Uterus (tissue), 4 donors: ENCODE data around the gene ZSCAN21. TPM values are rescaled to one million over a fixed set of nuclear protein-coding genes. Genes with fewer than 3 reads are reported as not detected.

Experiments used
- DNase-seq, 2 donors: peaks; one replicate each; pipeline ENCODE4 v3.0.0-alpha.2; 2019 to 2020
- H3K27ac ChIP-seq, 2 donors: fragments of 200-600 bp; sonication (generic); 1 replicate in 1 of 2; 2 replicates in 1 of 2; pipeline ENCODE4 v1.5.1; 2016 to 2018
- H3K27me3 ChIP-seq, 2 donors: fragments of 200-600 bp; sonication (generic); one replicate each; pipeline ENCODE4 v1.5.1; 2018 to 2019; ENCODE audit warnings: control low read depth in 1 of 2
- H3K36me3 ChIP-seq, 2 donors: fragments of 200-600 bp; sonication (generic); one replicate each; pipeline ENCODE4 v1.5.1; 2019; ENCODE audit warnings: control low read depth in 1 of 2
- H3K4me1 ChIP-seq, 2 donors: fragments of 200-600 bp; sonication (generic); one replicate each; pipeline ENCODE4 v1.5.1; 2018 to 2019; ENCODE audit warnings: control low read depth in 1 of 2
- H3K4me3 ChIP-seq, 2 donors: fragments of 200-600 bp; sonication (generic); 1 replicate in 1 of 2; 2 replicates in 1 of 2; pipeline ENCODE4 v1.5.1; 2018 to 2019; ENCODE audit warnings: mild to moderate bottlenecking in 1 of 2
- H3K9me3 ChIP-seq, 2 donors: fragments of 200-600 bp; sonication (generic); one replicate each; pipeline ENCODE4 v1.5.1; 2019; ENCODE audit warnings: control low read depth in 1 of 2
- POLR2A ChIP-seq, 2 donors: fragments of 450-650 bp; IDR thresholded peaks; one replicate each; pipeline ENCODE4 v1.6.1; 2016; ENCODE audit warnings: antibody characterized with exemption in 2 of 2, mild to moderate bottlenecking in 1 of 2, moderate library complexity in 1 of 2
- intact Hi-C: fragments of 100-400 bp; cut with DNase I; formaldehyde crosslinking; loops from one replicate; pipeline ENCODE4 v1.15.1; 2023; ENCODE audit warnings: low total_unique reads
- microRNA counts, 2 donors: library from miRNA; unstranded; fragments of <30 nt; microRNA quantifications; one replicate each; lab custom pipeline; 2016 to 2017
- microRNA-seq: library from miRNA; unstranded; fragments of <30 nt; microRNA quantifications from one replicate; pipeline ENCODE4, GENCODE V29; 2016; ENCODE audit warnings: borderline microRNAs expressed, borderline replicate concordance
- small RNA-seq: library from RNA; depleted of rRNA; stranded (forward); fragments of <200 nt; gene quantifications from one replicate; pipeline ENCODE3, GENCODE V24; 2016
- total RNA-seq, 4 donors: library from RNA; depleted of rRNA in 3 of 4; stranded (reverse); fragments of >200 nt in 3 of 4; gene quantifications; one replicate each; pipeline versions ENCODE4 v1.1.0 to v1.2.4, GENCODE V29; 2014 to 2023
- TF ChIP-seq, protein P1 (sequence below), 4 experiments: fragments of 200-600 bp in 2 of 4; fragments of 450-650 bp in 2 of 4; sonication (generic) in 2 of 4; IDR thresholded peaks; one replicate each; pipeline ENCODE4 v1.5.1; 2016 to 2019; ENCODE audit warnings: antibody characterized with exemption in 4 of 4, mild to moderate bottlenecking in 2 of 4, moderate library complexity in 1 of 4
- donor health status: DM: yes; HTN: yes; CAD: no.

ZSCAN21 gene
- total RNA-seq, 4 donors from 2014 or later = 5.0 to 28.9 (median 17.0) TPM

DNA sequence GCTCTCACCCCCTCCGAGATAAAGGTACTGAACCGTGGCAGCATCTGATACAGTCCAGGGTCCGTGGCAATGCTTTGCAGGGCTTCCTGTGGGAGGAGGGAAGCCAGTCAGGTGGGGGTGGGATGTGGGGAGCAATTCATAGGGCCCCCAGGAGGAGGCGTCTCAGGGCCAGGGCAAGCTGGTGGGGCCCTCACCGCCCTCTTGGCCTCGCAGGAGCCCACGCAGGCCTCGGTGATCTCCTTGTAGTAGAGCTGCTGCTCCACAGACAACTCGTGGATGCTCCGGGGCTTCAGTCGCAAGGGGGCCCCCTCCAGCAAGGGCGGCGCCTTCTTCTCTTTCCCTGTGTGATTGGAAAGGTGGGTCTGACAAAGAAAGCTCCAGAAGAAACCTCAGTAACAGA lies 62.3 kb downstream of the ZSCAN21 start:
- Histone ChIP-seq H3K4me1 (no peaks in the 10 kb centered on the region), H3K27me3 (no peaks in the 10 kb centered on the region), H3K27ac (no peak overlapping the region), H3K9me3 (no peaks in the 10 kb centered on the region), H3K36me3 (no peaks in the 10 kb centered on the region), H3K4me3 (no peak overlapping the region)
- no peak for DNase-seq
- intact Hi-C loops = no loop called here
- no peak for TF ChIP-seq POLR2A (IDR thresholded peaks at IDR 0.05)
- TF ChIP-seq, protein P1, sequence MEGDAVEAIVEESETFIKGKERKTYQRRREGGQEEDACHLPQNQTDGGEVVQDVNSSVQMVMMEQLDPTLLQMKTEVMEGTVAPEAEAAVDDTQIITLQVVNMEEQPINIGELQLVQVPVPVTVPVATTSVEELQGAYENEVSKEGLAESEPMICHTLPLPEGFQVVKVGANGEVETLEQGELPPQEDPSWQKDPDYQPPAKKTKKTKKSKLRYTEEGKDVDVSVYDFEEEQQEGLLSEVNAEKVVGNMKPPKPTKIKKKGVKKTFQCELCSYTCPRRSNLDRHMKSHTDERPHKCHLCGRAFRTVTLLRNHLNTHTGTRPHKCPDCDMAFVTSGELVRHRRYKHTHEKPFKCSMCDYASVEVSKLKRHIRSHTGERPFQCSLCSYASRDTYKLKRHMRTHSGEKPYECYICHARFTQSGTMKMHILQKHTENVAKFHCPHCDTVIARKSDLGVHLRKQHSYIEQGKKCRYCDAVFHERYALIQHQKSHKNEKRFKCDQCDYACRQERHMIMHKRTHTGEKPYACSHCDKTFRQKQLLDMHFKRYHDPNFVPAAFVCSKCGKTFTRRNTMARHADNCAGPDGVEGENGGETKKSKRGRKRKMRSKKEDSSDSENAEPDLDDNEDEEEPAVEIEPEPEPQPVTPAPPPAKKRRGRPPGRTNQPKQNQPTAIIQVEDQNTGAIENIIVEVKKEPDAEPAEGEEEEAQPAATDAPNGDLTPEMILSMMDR (IDR thresholded peaks at IDR 0.05) = no peak

MicroRNAs within 50 kb of the gene (microRNA counts, 767-probe panel; counts per million panel counts)
- microRNA hsa-miR-106b-5p (lab: Ali Mortazavi, UCI) = 4,873 to 5,524 counts per million in 2 donors
- microRNA hsa-miR-25-3p (lab: Ali Mortazavi, UCI) = 6,719 to 8,131 counts per million in 2 donors
- microRNA hsa-miR-93-5p (lab: Ali Mortazavi, UCI) = 5,809 to 7,005 counts per million in 2 donors

Small RNA genes within 50 kb of the gene (microRNA-seq; reads per million reads assigned to microRNA genes)
- gene MIR106B (727 reads per million, percentile 78 among the genes with 10 or more reads in this experiment), gene MIR25 (439 reads per million, percentile 73 among the genes with 10 or more reads in this experiment), gene MIR93 (1,466 reads per million, percentile 83 among the genes with 10 or more reads in this experiment)

Small RNA genes within 50 kb of the gene (small RNA-seq; reads per million reads assigned to genes)
- gene MIR106B (7.0 reads per million, percentile 88 among the genes with 10 or more reads in this experiment), gene MIR25 (213 reads per million, percentile 95 among the genes with 10 or more reads in this experiment), gene MIR93 (12.2 reads per million, percentile 90 among the genes with 10 or more reads in this experiment)

Other genes starting within 250 kb of the ZSCAN21 start
- under 1 TPM in 1 of 4 donors, not detected in 3; 0.28 TPM for gene CYP3A43, start 221.8 kb upstream of the ZSCAN21 start, total RNA-seq
- not detected for gene OR2AE1, start 172.7 kb upstream of the ZSCAN21 start, total RNA-seq
- gene TRIM4, start 130.2 kb upstream of the ZSCAN21 start, total RNA-seq = 10 to 100 TPM; 22.6 to 51.7 (median 44.3) TPM
- under 1 TPM in 1 of 4 donors, not detected in 3; 0.79 TPM for gene GJC3, start 120.2 kb upstream of the ZSCAN21 start, total RNA-seq
- not detected for gene AZGP1, start 73.7 kb upstream of the ZSCAN21 start, total RNA-seq
- gene ZKSCAN1, start 34.2 kb upstream of the ZSCAN21 start, total RNA-seq = 10 to 100 TPM; 20.9 to 96.7 (median 53.6) TPM
- 10 to 100 TPM; 10.9 to 69.4 (median 50.3) TPM for gene ZNF3, start 31.9 kb downstream of the ZSCAN21 start, total RNA-seq
- 100 to 1,000 TPM in 1 of 4 donors, 10 to 100 TPM in 3; 31.8 to 110 (median 53.1) TPM for gene COPS6, start 39.2 kb downstream of the ZSCAN21 start, total RNA-seq
- gene MCM7, start 51.6 kb downstream of the ZSCAN21 start, total RNA-seq = 10 to 100 TPM; 18.7 to 74.8 (median 43.3) TPM
- 10 to 100 TPM in 3 of 4 donors, 1 to 10 TPM in 1; 5.0 to 52.0 (median 33.6) TPM for gene AP4M1, start 51.9 kb downstream of the ZSCAN21 start, total RNA-seq
- gene TAF6, start 69.6 kb downstream of the ZSCAN21 start, total RNA-seq = 10 to 100 TPM; 23.5 to 68.9 (median 67.7) TPM
- 10 to 100 TPM in 2 of 4 donors, 1 to 10 TPM in 1, not detected in 1; 3.3 to 53.6 (median 24.7) TPM for gene CNPY4, start 69.9 kb downstream of the ZSCAN21 start, total RNA-seq
- 10 to 100 TPM in 1 of 4 donors, 1 to 10 TPM in 3; 1.3 to 12.4 (median 4.6) TPM for gene MBLAC1, start 77.2 kb downstream of the ZSCAN21 start, total RNA-seq
- gene LAMTOR4, start 99.1 kb downstream of the ZSCAN21 start, total RNA-seq = 100 to 1,000 TPM in 3 of 4 donors, 10 to 100 TPM in 1; 53.3 to 197 (median 115) TPM
- gene TRAPPC14, start 108.9 kb downstream of the ZSCAN21 start, total RNA-seq = 10 to 100 TPM in 1 of 4 donors, 1 to 10 TPM in 3; 2.8 to 22.3 (median 5.7) TPM
- gene GAL3ST4, start 118.8 kb downstream of the ZSCAN21 start, total RNA-seq = 10 to 100 TPM in 1 of 4 donors, 1 to 10 TPM in 1, under 1 TPM in 1, not detected in 1; 0.51 to 12.1 (median 7.5) TPM
- 1 to 10 TPM in 2 of 4 donors, under 1 TPM in 1, not detected in 1; under 0.01 to 9.3 (median 4.5) TPM for gene GPC2, start 127.6 kb downstream of the ZSCAN21 start, total RNA-seq
- 1 to 10 TPM in 1 of 4 donors, under 1 TPM in 1, not detected in 2; 0.49 to 2.5 TPM for gene STAG3, start 128.1 kb downstream of the ZSCAN21 start, total RNA-seq
- gene PVRIG, start 170.2 kb downstream of the ZSCAN21 start, total RNA-seq = under 1 TPM in 1 of 4 donors, not detected in 3; 0.21 TPM